OCI-LY7 (cell line): ENCODE results near the gene ITPA. TPM values are rescaled to one million over a fixed set of nuclear protein-coding genes. Genes with fewer than 3 reads are reported as not detected.

Experiments used
- BruUV-seq: library from RNA; stranded (reverse); fragments of 400-500 nt; replicated peaks from 2 replicates; lab custom pipeline; 2021; lab: Mats Ljungman, UMichigan
- CTCF ChIA-PET: fragments of 300-600 bp; sonication (Branson Sonifier 250); formaldehyde crosslinking; loops from one replicate; lab custom pipeline; 2022; ENCODE audit warnings: antibody characterized with exemption; ENCODE audit not compliant: unreplicated experiment; lab: Charles Lee
- POLR2A ChIA-PET: fragments of 300-600 bp; sonication (Branson Sonifier 250); formaldehyde crosslinking; loops from one replicate; lab custom pipeline; 2022; ENCODE audit warnings: antibody characterized with exemption; lab: Charles Lee
- DNase-seq: peaks from one replicate; pipeline ENCODE4 v3.0.0-alpha.2; 2015; ENCODE audit warnings: low spot score
- H2AFZ ChIP-seq: fragments of 200-600 bp; sonication (generic), shearing (Covaris generic); 2 replicates; pipeline ENCODE4 v1.6.1; 2014; ENCODE audit warnings: mild to moderate bottlenecking, antibody characterized with exemption, low read length, moderate library complexity
- H3K27ac ChIP-seq: fragments of 200-600 bp; sonication (generic); 2 replicates; pipeline ENCODE4 v1.5.1; 2014; ENCODE audit warnings: mixed run types, low read depth, mild to moderate bottlenecking, moderate library complexity, low read length, inconsistent platforms; ENCODE audit not compliant: poor library complexity, severe bottlenecking
- H3K36me3 ChIP-seq: fragments of 200-600 bp; sonication (generic); 2 replicates; pipeline ENCODE4 v1.6.1; 2014; ENCODE audit warnings: mild to moderate bottlenecking, antibody characterized with exemption, low read length, moderate library complexity, mixed read lengths; ENCODE audit not compliant: insufficient read depth
- H3K4me1 ChIP-seq: fragments of 200-600 bp; sonication (generic); 2 replicates; pipeline ENCODE4 v1.5.1; 2014; ENCODE audit warnings: mild to moderate bottlenecking, low read length; ENCODE audit not compliant: insufficient read depth, poor library complexity, severe bottlenecking
- H3K4me2 ChIP-seq: fragments of 200-600 bp; sonication (generic); 2 replicates; pipeline ENCODE4 v1.6.1; 2014; ENCODE audit warnings: mild to moderate bottlenecking, low read length
- H3K4me3 ChIP-seq: fragments of 200-600 bp; sonication (generic); 2 replicates; pipeline ENCODE4 v1.5.1; 2014; ENCODE audit warnings: mild to moderate bottlenecking, low read depth, low read length; ENCODE audit not compliant: poor library complexity, severe bottlenecking
- H3K79me2 ChIP-seq: fragments of 200-600 bp; sonication (generic); 2 replicates; pipeline ENCODE4 v1.6.1; 2016; ENCODE audit warnings: low read depth, mild to moderate bottlenecking, low read length, moderate library complexity, mixed read lengths; ENCODE audit not compliant: insufficient read depth
- H3K9me2 ChIP-seq: fragments of 200-600 bp; sonication (generic); 2 replicates; pipeline ENCODE4 v1.6.1; 2016; ENCODE audit warnings: mild to moderate bottlenecking, low read length, mixed read lengths; ENCODE audit not compliant: insufficient read depth
- H3K9me3 ChIP-seq: fragments of 200-600 bp; sonication (generic); 2 replicates; pipeline ENCODE4 v1.6.1; 2014; ENCODE audit warnings: mild to moderate bottlenecking, mixed run types, low read length, mixed read lengths
- H4K20me1 ChIP-seq: fragments of 200-600 bp; sonication (generic); 2 replicates; pipeline ENCODE4 v1.6.1; 2014; ENCODE audit warnings: mild to moderate bottlenecking, antibody characterized with exemption, low read length, moderate library complexity, mixed read lengths; ENCODE audit not compliant: insufficient read depth
- EZH2phosphoT487 ChIP-seq: fragments of 200-600 bp; sonication (generic); IDR thresholded peaks from 2 replicates; pipeline ENCODE4 v1.6.1; 2018; ENCODE audit warnings: low read depth, borderline replicate concordance, mild to moderate bottlenecking, mixed run types, antibody characterized with exemption, low read length, moderate library complexity, mixed read lengths
- intact Hi-C: fragments of 100-400 bp; cut with micrococcal nuclease; formaldehyde crosslinking; loops from one replicate; pipeline ENCODE4 v1.10.0; 2022; ENCODE audit not compliant: unreplicated experiment
- total RNA-seq, 2 experiments: library from RNA; depleted of rRNA in 1 of 2; stranded (reverse); fragments of >200 nt in 1 of 2; shearing (Covaris generic) in 1 of 2; gene quantifications; 2 replicates each; pipeline ENCODE4 v1.2.3, GENCODE V29; 2014 to 2022
- TF ChIP-seq, protein P1 (sequence below): fragments of 200-600 bp; sonication (generic); conservative IDR thresholded peaks from 2 replicates; pipeline ENCODE4 v1.5.1; 2014; ENCODE audit warnings: mild to moderate bottlenecking, antibody characterized with exemption, low read length, moderate library complexity, mixed read lengths

The ITPA gene
- total RNA-seq, 2 experiments from 2014 or later, result 58.0 to 62.4 TPM

DNA sequence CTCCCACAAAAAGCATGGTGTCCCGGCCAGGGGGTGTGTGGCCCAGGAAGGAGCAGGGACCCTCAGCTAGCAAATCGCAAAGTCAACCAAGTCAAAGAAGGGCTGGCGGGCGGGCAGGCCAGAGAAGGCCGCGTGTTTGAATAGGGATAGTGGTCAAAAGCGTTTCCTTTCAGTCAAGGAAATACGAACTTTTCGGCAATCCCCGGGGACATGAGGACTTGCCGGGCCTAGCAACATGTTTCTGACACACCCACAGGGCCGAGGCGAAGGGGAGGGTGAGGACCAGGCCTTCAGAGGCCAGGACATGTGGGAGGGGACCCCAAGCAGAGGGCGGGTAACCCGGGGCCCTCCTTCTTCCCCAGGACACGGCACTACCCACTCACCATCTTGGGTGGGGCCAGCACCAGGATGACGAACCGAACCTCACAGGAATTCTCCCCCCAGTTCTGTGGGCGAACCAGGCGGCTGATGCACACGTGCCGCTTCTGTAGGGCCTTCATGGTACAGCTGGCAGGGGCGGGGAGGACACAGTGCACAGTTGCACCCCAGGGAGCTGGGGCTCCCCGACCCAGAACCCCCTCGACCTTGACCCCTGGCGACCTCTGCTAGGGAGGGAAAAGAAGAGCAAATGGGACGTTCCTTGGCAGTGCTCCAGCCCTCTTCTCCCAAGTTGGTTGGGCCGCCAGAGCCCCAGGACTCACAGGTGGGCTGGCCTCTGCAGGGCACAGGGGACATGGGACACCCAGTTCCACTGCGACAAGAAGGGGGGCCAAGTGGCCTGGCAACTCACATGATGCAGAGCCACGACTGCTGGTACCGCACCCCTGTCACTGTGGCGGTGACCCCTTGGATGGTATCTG lies 24.1 kb downstream of the ITPA start:
- DNase-seq, result no peak
- H4K20me1 ChIP-seq, result no peaks in the 10 kb centered on the region
- H3K4me3 ChIP-seq, result no peak overlapping the region
- BruUV-seq, result no TSS peak
- CTCF ChIA-PET, result no interaction called here
- peaks cover 6% of the 10 kb centered on the region for H3K4me1 ChIP-seq
- H3K79me2 ChIP-seq, result no peaks in the 10 kb centered on the region
- no peak overlapping the region for H2AFZ ChIP-seq
- intact Hi-C loops, result no loop called here
- peaks cover 5% of the 10 kb centered on the region; the same call in 1 of the 2 replicates for H3K36me3 ChIP-seq
- H3K9me2 ChIP-seq, result no peaks in the 10 kb centered on the region
- no peak overlapping the region for H3K4me2 ChIP-seq
- POLR2A ChIA-PET, result no interaction called here
- no peak overlapping the region for H3K27ac ChIP-seq
- no peak for TF ChIP-seq EZH2phosphoT487
- H3K9me3 ChIP-seq, result no peaks in the 10 kb centered on the region

DNA sequence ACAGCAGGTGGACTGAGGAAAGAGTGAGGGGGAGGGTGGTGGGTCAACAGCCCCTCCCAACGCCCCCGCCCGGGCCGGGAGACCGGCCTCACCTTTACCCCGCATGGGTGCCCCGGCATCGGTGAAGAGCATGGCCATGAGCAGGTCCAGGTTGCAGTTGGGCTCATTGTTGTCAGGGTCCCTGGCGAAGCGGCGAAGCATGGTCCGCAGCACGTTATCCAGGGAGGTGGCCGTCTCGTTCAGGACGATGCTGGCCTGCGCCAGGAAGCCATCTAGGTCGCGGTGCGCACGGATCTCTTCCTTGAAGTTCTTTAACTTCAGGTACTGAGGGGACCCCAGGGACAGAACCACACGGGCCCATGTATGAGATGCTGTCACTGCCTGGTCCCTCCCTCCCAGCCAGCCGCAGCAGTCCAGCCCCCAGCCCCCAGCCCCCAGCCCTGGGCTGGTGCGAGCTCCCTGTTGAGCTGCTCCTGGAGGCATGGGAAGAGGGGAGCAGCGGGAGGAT lies 24.7 kb downstream of the ITPA start:
- Histone ChIP-seq H4K20me1 (no peaks in the 10 kb centered on the region), H3K4me3 (no peak overlapping the region), H3K36me3 (peaks cover 5% of the 10 kb centered on the region; the same call in 1 of the 2 replicates), H3K9me2 (no peaks in the 10 kb centered on the region), H2AFZ (no peak overlapping the region), H3K79me2 (no peaks in the 10 kb centered on the region), H3K27ac (no peak overlapping the region), H3K9me3 (no peaks in the 10 kb centered on the region), H3K4me2 (no peak overlapping the region), H3K4me1 (peaks cover 6% of the 10 kb centered on the region)
- ChIA-PET CTCF (no interaction called here), POLR2A (no interaction called here)
- no TSS peak for BruUV-seq
- intact Hi-C loops, result no loop called here
- no peak for DNase-seq
- TF ChIP-seq EZH2phosphoT487, result no peak
- TF ChIP-seq, protein P1, sequence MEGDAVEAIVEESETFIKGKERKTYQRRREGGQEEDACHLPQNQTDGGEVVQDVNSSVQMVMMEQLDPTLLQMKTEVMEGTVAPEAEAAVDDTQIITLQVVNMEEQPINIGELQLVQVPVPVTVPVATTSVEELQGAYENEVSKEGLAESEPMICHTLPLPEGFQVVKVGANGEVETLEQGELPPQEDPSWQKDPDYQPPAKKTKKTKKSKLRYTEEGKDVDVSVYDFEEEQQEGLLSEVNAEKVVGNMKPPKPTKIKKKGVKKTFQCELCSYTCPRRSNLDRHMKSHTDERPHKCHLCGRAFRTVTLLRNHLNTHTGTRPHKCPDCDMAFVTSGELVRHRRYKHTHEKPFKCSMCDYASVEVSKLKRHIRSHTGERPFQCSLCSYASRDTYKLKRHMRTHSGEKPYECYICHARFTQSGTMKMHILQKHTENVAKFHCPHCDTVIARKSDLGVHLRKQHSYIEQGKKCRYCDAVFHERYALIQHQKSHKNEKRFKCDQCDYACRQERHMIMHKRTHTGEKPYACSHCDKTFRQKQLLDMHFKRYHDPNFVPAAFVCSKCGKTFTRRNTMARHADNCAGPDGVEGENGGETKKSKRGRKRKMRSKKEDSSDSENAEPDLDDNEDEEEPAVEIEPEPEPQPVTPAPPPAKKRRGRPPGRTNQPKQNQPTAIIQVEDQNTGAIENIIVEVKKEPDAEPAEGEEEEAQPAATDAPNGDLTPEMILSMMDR, result no peak

DNA sequence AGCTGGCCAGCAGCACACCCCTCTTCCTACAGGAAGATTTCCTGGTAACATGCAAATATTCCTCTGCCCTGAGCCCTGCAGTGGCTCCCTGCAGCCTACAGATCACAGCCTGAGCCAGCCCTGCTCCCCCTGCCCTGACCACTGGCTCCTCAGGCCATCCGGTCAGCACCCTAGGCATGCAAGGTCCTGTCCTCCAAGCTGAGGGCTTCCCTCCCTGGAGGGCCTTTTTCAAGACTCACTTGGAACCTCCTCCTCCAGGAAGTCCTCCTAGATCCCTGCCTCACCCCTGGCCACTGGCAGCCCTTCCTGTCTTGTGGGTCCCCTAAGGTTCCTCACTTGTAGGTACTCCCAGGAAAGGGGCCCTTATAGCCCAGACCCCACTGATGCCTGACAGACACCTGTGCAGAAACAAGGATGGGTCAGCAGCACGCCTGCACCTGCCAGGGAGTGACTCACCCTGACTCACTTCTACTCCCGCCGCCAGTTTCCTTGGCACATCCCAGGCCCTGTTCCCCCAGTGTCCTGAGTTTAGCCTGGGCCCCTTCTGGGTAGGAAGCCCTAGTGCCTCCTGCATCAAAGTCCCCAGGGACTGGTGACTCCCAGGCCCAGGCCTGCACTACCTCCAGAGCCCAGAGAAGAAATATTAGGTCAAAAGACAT lies 26.5 kb downstream of the ITPA start:
- Histone ChIP-seq H3K4me2 (no peak overlapping the region), H3K9me2 (no peaks in the 10 kb centered on the region), H3K27ac (no peak overlapping the region), H3K4me1 (peaks cover 11% of the 10 kb centered on the region), H4K20me1 (no peaks in the 10 kb centered on the region), H2AFZ (no peak overlapping the region), H3K36me3 (peaks cover 5% of the 10 kb centered on the region; the same call in 1 of the 2 replicates), H3K9me3 (no peaks in the 10 kb centered on the region), H3K79me2 (no peaks in the 10 kb centered on the region), H3K4me3 (no peak overlapping the region)
- intact Hi-C loops, result no loop called here
- BruUV-seq, result no TSS peak
- ChIA-PET CTCF (no interaction called here), POLR2A (no interaction called here)
- TF ChIP-seq, protein P1, result no peak
- no peak for TF ChIP-seq EZH2phosphoT487
- no peak for DNase-seq
